ENCODE results near the gene MAT1A. TPM values are rescaled to one million over a fixed set of nuclear protein-coding genes. Genes with fewer than 3 reads are reported as not detected.

Gene MAT1A
- total and polyA plus RNA-seq, 9 of the 15 experiments (the other 6 are each of a cell fraction or from before 2014, with no cell fraction given): 0.03 to 0.30 (median 0.11) TPM; not detected in 2

GRCh38 chr10:80268938-80269588 is 20.4 kb downstream of the MAT1A start (continued):
- TF ChIP-seq RBFOX2 (IDR thresholded peaks at IDR 0.05; ENCODE audit: low read depth, low read length) (no peak), MAZ (CRISPR knock-in tag; conservative IDR thresholded peaks at IDR 0.05 in 1 of 2, IDR thresholded peaks at IDR 0.05 in 1 of 2) (no peak), CHD7 (IDR thresholded peaks at IDR 0.05; ENCODE audit: low read depth, low read length) (no peak), ZNF239 (CRISPR knock-in tag; IDR thresholded peaks at IDR 0.05) (no peak), SIN3B (IDR thresholded peaks at IDR 0.05; ENCODE audit: low read depth) (no peak), SMARCB1 (IDR thresholded peaks at IDR 0.05; ENCODE audit: insufficient read length, low read depth) (no peak), USF2 (CRISPR knock-in tag; IDR thresholded peaks at IDR 0.05) (no peak), DMBX1 (CRISPR knock-in tag; IDR thresholded peaks at IDR 0.05; ENCODE audit: borderline replicate concordance) (no peak), ZNF644 (tag; IDR thresholded peaks at IDR 0.05; ENCODE audit: low read depth) (no peak), CEBPB (tag; IDR thresholded peaks at IDR 0.05) (no peak), ELK3 (CRISPR knock-in tag; IDR thresholded peaks at IDR 0.05) (no peak), PKNOX1 (IDR thresholded peaks at IDR 0.05) (peak; percentile 68)

All from K562 (cell line).